GM12874 (cell line): ENCODE data around the gene HCAR3.
"Not testable (repeated sequence)": the region's sequence is repeated elsewhere in the genome, so short reads cannot be mapped to it uniquely, and the experiment has no call there.

ENCODE experiments used
- TF ChIP-seq, protein P1 (sequence below): IDR thresholded peaks from 2 replicates; pipeline ENCODE4 v1.5.1; 2011; ENCODE audit warnings: low read depth, mild to moderate bottlenecking, control low read depth, low read length, moderate library complexity; ENCODE audit not compliant: insufficient read depth

Gene HCAR3

DNA sequence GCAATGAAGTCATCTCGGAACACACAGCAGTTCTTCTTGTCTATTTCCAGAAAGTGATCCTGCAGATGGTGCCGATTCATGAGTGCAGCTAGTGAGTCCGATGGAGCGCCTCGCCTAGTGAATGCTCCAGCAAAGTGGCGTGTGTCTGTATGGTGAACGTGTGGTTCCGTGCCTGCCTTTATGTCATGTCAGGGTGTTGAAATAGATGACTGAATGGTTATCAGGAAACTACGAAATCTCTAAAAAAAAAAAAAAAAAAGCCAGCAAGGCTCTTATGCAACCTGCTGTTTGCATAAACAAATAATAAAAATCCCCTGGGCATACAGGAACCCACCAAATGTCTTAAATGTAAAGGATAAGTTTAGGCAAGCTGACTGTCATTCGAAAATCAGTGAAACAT lies at the start of gene HCAR3:
HCAR3 (minus strand) TSS at position 154 of the 400 bp plus-strand sequence; CDS start at position 80, 74 bp downstream.
- TF ChIP-seq, protein P1, sequence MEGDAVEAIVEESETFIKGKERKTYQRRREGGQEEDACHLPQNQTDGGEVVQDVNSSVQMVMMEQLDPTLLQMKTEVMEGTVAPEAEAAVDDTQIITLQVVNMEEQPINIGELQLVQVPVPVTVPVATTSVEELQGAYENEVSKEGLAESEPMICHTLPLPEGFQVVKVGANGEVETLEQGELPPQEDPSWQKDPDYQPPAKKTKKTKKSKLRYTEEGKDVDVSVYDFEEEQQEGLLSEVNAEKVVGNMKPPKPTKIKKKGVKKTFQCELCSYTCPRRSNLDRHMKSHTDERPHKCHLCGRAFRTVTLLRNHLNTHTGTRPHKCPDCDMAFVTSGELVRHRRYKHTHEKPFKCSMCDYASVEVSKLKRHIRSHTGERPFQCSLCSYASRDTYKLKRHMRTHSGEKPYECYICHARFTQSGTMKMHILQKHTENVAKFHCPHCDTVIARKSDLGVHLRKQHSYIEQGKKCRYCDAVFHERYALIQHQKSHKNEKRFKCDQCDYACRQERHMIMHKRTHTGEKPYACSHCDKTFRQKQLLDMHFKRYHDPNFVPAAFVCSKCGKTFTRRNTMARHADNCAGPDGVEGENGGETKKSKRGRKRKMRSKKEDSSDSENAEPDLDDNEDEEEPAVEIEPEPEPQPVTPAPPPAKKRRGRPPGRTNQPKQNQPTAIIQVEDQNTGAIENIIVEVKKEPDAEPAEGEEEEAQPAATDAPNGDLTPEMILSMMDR, result not testable (repeated sequence)

DNA sequence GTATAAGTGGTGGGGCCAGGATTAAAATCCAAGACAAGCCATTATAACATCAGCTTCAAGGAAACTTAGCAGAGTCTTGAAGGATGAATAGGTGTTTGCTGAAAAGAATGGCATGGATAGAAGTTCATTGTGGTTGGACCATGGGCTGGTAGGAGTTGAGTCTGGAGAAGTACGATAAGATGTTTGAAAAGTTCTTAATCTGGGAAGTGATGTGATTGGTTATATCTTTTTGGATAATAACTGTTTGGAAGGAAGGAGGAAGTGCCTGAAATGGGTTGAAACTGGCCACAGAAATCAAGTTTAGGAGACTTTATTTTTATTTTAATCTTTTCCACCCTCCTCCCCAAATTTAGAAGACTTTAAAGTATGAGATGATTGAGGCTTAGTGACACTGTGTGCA lies 41.0 kb upstream of the HCAR3 start:
- TF ChIP-seq, protein P1, result no peak

DNA sequence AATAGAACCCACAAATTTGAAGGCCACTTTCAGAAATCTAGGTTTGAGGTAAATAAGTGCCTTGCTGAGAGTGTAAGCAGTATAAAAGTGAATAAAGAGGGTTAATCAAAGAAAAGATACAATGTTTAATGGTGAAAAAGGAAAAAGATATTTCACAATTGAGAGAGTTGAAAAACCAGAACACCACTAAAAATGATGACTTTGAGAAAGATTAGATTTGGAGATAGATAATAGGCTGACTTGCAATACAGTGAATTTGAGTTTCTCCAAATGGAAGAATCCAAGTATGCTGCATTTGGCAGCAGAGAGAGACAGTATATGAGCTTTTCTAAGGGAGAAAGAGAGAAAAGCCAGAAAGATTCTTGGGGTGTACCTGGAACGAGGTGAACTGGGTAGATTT lies 38.2 kb upstream of the HCAR3 start:
- TF ChIP-seq, protein P1, result no peak

DNA sequence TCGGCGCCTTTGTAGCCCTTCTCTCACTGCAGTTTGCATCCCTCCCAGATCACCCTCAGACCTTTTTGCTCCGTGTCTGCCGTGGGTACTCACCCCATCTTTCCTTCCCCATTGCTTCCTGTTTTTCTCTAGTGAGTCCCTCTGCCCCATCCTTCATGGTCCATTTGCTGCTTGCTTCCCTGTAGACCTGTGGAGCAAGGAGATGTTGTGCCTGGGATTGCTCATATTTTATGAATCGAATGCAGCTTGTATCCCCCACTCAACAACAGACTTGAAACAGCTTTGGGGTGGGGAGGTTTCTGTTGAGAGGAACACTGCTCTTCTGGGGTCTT lies 36.7 kb upstream of the HCAR3 start:
- TF ChIP-seq, protein P1, result no peak

DNA sequence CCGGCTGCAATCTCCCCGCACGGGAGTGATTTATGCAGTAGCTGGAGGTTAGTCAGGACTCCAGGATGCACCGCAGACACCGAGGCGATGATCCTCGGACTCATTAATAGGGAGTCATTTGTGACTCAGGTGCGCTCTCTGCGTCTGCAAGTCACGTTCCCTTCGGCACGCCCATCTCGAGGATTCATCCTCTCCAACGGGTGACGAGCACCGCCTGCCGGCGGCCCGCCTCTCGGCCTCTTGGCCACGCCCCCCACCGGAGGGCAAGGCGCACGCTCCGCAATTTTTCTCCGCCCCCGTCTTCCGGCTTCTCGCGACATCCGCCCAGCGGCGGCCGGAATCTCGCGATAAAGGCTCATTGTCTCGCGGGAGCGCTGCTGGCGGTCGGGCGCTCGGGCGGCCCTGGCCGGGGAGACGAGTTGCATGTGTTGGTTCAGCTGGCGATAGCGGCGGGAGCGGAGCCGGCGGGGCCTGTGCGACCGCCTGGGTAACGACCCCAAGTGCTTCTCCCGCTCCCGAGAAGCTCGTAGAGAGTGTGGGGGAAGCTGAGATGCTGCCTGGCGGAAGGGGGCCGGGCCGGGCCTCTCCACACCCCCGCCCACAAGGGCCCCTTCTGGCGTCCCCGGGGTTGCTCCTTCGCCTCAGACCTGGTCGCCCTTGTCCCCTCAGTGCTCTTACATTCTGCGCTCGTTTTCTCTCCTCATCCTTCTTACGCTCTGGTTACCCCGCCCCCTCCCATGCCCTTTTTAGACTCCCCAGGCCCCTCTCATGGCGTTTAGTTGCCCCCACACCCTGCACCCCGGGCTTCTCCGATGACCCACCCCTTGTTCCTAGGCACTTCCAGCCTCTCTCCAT lies 36.1 kb upstream of the HCAR3 start, which contains the start of gene DENR:
DENR (plus strand) TSS at position 361 of the 855 bp plus-strand sequence. CDS start 878 bp downstream, outside the sequence.
- TF ChIP-seq, protein P1, result peak; percentile 97

DNA sequence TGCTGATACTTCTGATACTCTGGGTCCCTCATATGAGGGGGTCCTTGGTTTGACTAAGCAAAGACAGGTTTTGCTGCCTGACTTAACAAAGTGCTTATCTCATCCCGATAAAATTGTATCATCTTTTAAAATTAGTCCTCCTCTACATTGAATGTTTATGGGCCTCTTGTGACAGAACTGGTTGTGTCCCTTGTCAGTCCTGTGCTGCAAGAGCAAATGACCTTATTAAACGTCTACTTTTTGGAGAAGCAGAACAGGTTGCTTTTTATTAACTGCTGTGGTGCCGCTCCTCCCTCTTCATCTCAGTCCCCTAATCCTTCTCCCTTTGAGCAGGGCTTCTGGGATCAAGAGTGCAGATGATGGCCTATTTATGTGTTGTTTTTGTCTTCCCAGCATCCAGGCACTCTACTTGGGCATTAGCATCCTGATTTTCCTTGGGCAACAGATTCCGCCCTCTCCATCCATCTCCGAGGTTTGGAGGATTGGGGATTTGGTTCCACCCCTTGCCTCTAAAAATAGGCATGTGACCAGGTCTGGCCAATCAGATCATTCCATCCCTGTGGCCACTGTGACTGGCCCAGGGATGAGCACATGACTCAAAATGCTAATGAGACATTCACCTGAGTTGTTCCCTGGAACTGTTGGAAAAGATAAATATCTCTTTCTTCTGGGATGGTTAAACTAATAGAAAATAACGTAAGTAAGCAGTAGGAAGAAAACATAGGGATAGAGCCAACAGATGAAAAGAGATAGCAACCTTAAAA lies 33.1 kb upstream of the HCAR3 start:
- TF ChIP-seq, protein P1, result no peak
